ENCODE data around the gene NME4. TPM values are rescaled to one million over a fixed set of nuclear protein-coding genes. Genes with fewer than 3 reads are reported as not detected.

The NME4 gene
- polyA plus RNA-seq, 1 donor (not counting 4 experiments of a cell fraction or from before 2014, with no cell fraction given): 141 TPM

GRCh38 chr16:442976-443375, 46.0 kb downstream of the NME4 start:
- Histone ChIP-seq H3K4me1 (ENCODE audit: control insufficient read depth, extremely low read depth, insufficient read depth, low read length) (no peaks in the 10 kb centered on the region), H3K79me2 (ENCODE audit: control insufficient read depth, insufficient read depth, low read length) (peaks cover 33% of the 10 kb centered on the region), H3K36me3 (ENCODE audit: control insufficient read depth in 2 of 2, extremely low read depth in 1 of 2, insufficient read depth in 2 of 2, low read length in 2 of 2) (peaks cover 3 to 5% of the 10 kb centered on the region in 2 experiments), H3K4me2 (ENCODE audit: control insufficient read depth, extremely low read depth, insufficient read depth, low read depth, low read length) (no peak overlapping the region), H3K27ac (ENCODE audit: control insufficient read depth, insufficient read depth, low read length) (no peak overlapping the region), H4K20me1 (ENCODE audit: control insufficient read depth, extremely low read depth, insufficient read depth, low read length) (peaks cover 3% of the 10 kb centered on the region), H3K9me1 (ENCODE audit: control insufficient read depth, extremely low read depth, insufficient read depth, low read length) (peaks cover 2% of the 10 kb centered on the region), H3K9me3 (ENCODE audit: control insufficient read depth, low read depth, low read length) (no peaks in the 10 kb centered on the region), H3K4me3 (ENCODE audit: control insufficient read depth in 2 of 3, extremely low read depth in 1 of 3, insufficient read depth in 2 of 3, low read depth in 1 of 3, low read length in 3 of 3) (no peak overlapping the region), H3K27me3 (ENCODE audit: control insufficient read depth, extremely low read depth, insufficient read depth, low read length) (no peaks in the 10 kb centered on the region), H2AFZ (ENCODE audit: control insufficient read depth, low read length) (no peak overlapping the region), H3K9ac (ENCODE audit: control insufficient read depth, extremely low read depth, insufficient read depth, low read length) (no peak overlapping the region)
- dilution Hi-C loops (cut with MboI; ENCODE audit: extremely low pct_ligation_motif_present, low sequenced_read_pairs): no loop called here
- FAIRE-seq (no peak), DNase-seq (ENCODE audit: low read depth, low spot score) (no peak)
- TF ChIP-seq EZH2 (IDR thresholded peaks at IDR 0.05; ENCODE audit: low read length) (no peak), CTCF (optimal IDR thresholded peaks at IDR 0.05 in 1 of 3, IDR thresholded peaks at IDR 0.05 in 1 of 3, conservative IDR thresholded peaks at IDR 0.05 in 1 of 3; ENCODE audit: extremely low read depth in 1 of 3, insufficient read depth in 2 of 3, low read length in 3 of 3) (no peak)

GRCh38 chr16:444027-444426, 47.0 kb downstream of the NME4 start:
- H3K36me3 ChIP-seq (ENCODE audit: control insufficient read depth in 2 of 2, extremely low read depth in 1 of 2, insufficient read depth in 2 of 2, low read length in 2 of 2): peaks cover 3 to 5% of the 10 kb centered on the region in 2 experiments
- H3K4me2 ChIP-seq (ENCODE audit: control insufficient read depth, extremely low read depth, insufficient read depth, low read depth, low read length): no peak overlapping the region
- no peak overlapping the region for H2AFZ ChIP-seq (ENCODE audit: control insufficient read depth, low read length)
- peaks cover 2% of the 10 kb centered on the region for H3K9me1 ChIP-seq (ENCODE audit: control insufficient read depth, extremely low read depth, insufficient read depth, low read length)
- H3K27ac ChIP-seq (ENCODE audit: control insufficient read depth, insufficient read depth, low read length): no peak overlapping the region
- DNase-seq (ENCODE audit: low read depth, low spot score): no peak
- no peaks in the 10 kb centered on the region for H3K9me3 ChIP-seq (ENCODE audit: control insufficient read depth, low read depth, low read length)
- no peaks in the 10 kb centered on the region for H3K4me1 ChIP-seq (ENCODE audit: control insufficient read depth, extremely low read depth, insufficient read depth, low read length)
- H3K4me3 ChIP-seq (ENCODE audit: control insufficient read depth in 2 of 3, extremely low read depth in 1 of 3, insufficient read depth in 2 of 3, low read depth in 1 of 3, low read length in 3 of 3): no peak overlapping the region
- H3K27me3 ChIP-seq (ENCODE audit: control insufficient read depth, extremely low read depth, insufficient read depth, low read length): no peaks in the 10 kb centered on the region
- TF ChIP-seq CTCF (optimal IDR thresholded peaks at IDR 0.05 in 1 of 3, IDR thresholded peaks at IDR 0.05 in 1 of 3, conservative IDR thresholded peaks at IDR 0.05 in 1 of 3; ENCODE audit: extremely low read depth in 1 of 3, insufficient read depth in 2 of 3, low read length in 3 of 3): no peak
- TF ChIP-seq EZH2 (IDR thresholded peaks at IDR 0.05; ENCODE audit: low read length): no peak
- peaks cover 33% of the 10 kb centered on the region for H3K79me2 ChIP-seq (ENCODE audit: control insufficient read depth, insufficient read depth, low read length)
- H3K9ac ChIP-seq (ENCODE audit: control insufficient read depth, extremely low read depth, insufficient read depth, low read length): no peak overlapping the region
- dilution Hi-C loops (cut with MboI; ENCODE audit: extremely low pct_ligation_motif_present, low sequenced_read_pairs): no loop called here
- peaks cover 3% of the 10 kb centered on the region for H4K20me1 ChIP-seq (ENCODE audit: control insufficient read depth, extremely low read depth, insufficient read depth, low read length)
- FAIRE-seq: no peak
